DND-41 (cell line): Measurements from ENCODE around the gene NTMT1.

Source experiments
- ATAC-seq: fragments of 200-7000 bp; cut with Tn5 transposase; 3 replicates; pipeline ENCODE4 v1.9.1; 2021; ENCODE audit warnings: low read depth; ENCODE audit not compliant: insufficient read depth
- DNase-seq: peaks from one replicate; pipeline ENCODE4 v3.0.0-alpha.2; 2020
- H2AFZ ChIP-seq: 2 replicates; pipeline ENCODE4 v1.6.0; 2012; ENCODE audit warnings: low read depth, low read length
- H3K27ac ChIP-seq: 2 replicates; pipeline ENCODE4 v1.5.1; 2012; ENCODE audit warnings: low read length, inconsistent platforms
- H3K27me3 ChIP-seq: fragments of 200-600 bp; sonication (generic); 2 replicates; pipeline ENCODE4 v1.6.0; 2012; ENCODE audit warnings: low read length, mild to moderate bottlenecking, inconsistent platforms; ENCODE audit not compliant: insufficient read depth, poor library complexity
- H3K36me3 ChIP-seq: 2 replicates; pipeline ENCODE4 v1.5.1; 2012; ENCODE audit warnings: low read length, inconsistent platforms; ENCODE audit not compliant: insufficient read depth
- H3K4me1 ChIP-seq: 2 replicates; pipeline ENCODE4 v1.5.1; 2012; ENCODE audit warnings: mild to moderate bottlenecking, low read length; ENCODE audit not compliant: insufficient read depth
- H3K4me2 ChIP-seq: 2 replicates; pipeline ENCODE4 v1.6.0; 2012; ENCODE audit warnings: mild to moderate bottlenecking, moderate library complexity, low read length, inconsistent platforms; ENCODE audit not compliant: insufficient read depth
- H3K4me3 ChIP-seq, 2 experiments: fragments of 200-600 bp in 1 of 2; shearing (Covaris generic) in 1 of 2; 2 replicates each; pipeline ENCODE4 v1.5.1; 2012 to 2016; ENCODE audit warnings: inconsistent platforms in 2 of 2, low read length in 2 of 2, mild to moderate bottlenecking in 2 of 2, low read depth in 1 of 2, moderate library complexity in 1 of 2
- H3K79me2 ChIP-seq: 2 replicates; pipeline ENCODE4 v1.6.0; 2012; ENCODE audit warnings: low read length, inconsistent platforms; ENCODE audit not compliant: insufficient read depth
- H3K9ac ChIP-seq: 2 replicates; pipeline ENCODE4 v1.6.0; 2012; ENCODE audit warnings: low read depth, mild to moderate bottlenecking, inconsistent platforms, low read length, moderate library complexity
- H3K9me3 ChIP-seq: 2 replicates; pipeline ENCODE4 v1.5.1; 2012; ENCODE audit warnings: low read length, moderate library complexity, mild to moderate bottlenecking, inconsistent platforms; ENCODE audit not compliant: insufficient read depth, severe bottlenecking
- H4K20me1 ChIP-seq: 2 replicates; pipeline ENCODE4 v1.6.0; 2012; ENCODE audit warnings: low read length; ENCODE audit not compliant: insufficient read depth
- EZH2 ChIP-seq: IDR thresholded peaks from 3 replicates; pipeline ENCODE4 v1.6.1; 2012; ENCODE audit warnings: borderline replicate concordance, low read depth, mild to moderate bottlenecking, moderate library complexity, low read length, inconsistent platforms; ENCODE audit not compliant: severe bottlenecking
- TF ChIP-seq, protein P1 (sequence below): IDR thresholded peaks from 2 replicates; pipeline ENCODE4 v1.5.1; 2012; ENCODE audit warnings: borderline replicate concordance, low read length, moderate library complexity, mild to moderate bottlenecking; ENCODE audit not compliant: poor library complexity, severe bottlenecking; ENCODE audit errors: extremely low read depth

Gene NTMT1

DNA sequence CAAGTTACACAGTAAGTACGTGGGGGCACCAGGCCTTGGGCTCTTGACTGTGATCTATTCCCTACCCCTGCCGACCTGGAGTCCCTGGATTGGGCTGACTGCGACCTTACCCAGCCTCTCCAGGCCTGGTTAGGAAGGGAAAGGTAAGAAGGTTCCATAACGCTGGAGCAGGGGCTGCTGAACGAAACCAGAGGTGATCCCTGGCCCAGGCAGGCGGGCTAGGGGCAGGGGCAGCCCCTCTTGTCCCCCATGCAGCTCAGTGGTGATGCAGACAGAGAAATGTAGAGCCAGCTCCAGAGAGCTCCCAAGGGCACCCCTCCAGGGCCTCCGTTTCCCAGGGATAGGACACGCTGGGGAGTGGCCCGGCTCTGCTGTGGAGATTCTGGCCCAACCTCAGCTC is 53.6 kb downstream of the NTMT1 start:
- Histone ChIP-seq H2AFZ (no peak overlapping the region), H3K27me3 (peaks cover 3% of the 10 kb centered on the region), H3K36me3 (no peaks in the 10 kb centered on the region), H3K27ac (no peak overlapping the region), H3K9me3 (no peaks in the 10 kb centered on the region), H3K79me2 (no peaks in the 10 kb centered on the region), H3K9ac (no peak overlapping the region), H3K4me3 (no peak overlapping the region), H3K4me1 (no peaks in the 10 kb centered on the region), H3K4me2 (no peak overlapping the region), H4K20me1 (no peaks in the 10 kb centered on the region; the same call in 1 of the 2 replicates)
- DNase-seq: no peak
- TF ChIP-seq, protein P1, sequence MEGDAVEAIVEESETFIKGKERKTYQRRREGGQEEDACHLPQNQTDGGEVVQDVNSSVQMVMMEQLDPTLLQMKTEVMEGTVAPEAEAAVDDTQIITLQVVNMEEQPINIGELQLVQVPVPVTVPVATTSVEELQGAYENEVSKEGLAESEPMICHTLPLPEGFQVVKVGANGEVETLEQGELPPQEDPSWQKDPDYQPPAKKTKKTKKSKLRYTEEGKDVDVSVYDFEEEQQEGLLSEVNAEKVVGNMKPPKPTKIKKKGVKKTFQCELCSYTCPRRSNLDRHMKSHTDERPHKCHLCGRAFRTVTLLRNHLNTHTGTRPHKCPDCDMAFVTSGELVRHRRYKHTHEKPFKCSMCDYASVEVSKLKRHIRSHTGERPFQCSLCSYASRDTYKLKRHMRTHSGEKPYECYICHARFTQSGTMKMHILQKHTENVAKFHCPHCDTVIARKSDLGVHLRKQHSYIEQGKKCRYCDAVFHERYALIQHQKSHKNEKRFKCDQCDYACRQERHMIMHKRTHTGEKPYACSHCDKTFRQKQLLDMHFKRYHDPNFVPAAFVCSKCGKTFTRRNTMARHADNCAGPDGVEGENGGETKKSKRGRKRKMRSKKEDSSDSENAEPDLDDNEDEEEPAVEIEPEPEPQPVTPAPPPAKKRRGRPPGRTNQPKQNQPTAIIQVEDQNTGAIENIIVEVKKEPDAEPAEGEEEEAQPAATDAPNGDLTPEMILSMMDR: no peak
- TF ChIP-seq EZH2: no peak
- no peak for ATAC-seq

DNA sequence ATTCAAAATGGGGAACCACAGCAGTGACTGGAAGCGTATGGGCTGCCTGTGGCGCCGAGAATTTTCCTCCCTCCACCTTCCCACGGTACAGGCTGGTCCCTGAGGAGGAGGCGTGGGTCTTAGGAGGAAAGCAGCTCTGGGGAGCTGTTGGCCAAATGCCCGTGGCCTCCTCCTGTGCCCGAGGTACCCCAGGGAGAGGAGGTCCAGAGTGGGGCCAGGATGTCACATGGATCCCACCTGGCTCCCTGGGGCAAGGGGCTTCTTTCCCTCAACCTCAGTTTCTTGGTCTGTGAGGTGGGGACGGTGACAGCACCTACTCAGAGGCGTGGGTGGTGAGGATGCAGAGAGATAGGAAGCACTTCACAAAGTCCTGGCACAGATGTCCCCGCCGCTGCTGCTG is 56.0 kb downstream of the NTMT1 start:
- H4K20me1 ChIP-seq: no peaks in the 10 kb centered on the region
- H3K4me2 ChIP-seq: no peak overlapping the region
- H3K79me2 ChIP-seq: no peaks in the 10 kb centered on the region

DNA sequence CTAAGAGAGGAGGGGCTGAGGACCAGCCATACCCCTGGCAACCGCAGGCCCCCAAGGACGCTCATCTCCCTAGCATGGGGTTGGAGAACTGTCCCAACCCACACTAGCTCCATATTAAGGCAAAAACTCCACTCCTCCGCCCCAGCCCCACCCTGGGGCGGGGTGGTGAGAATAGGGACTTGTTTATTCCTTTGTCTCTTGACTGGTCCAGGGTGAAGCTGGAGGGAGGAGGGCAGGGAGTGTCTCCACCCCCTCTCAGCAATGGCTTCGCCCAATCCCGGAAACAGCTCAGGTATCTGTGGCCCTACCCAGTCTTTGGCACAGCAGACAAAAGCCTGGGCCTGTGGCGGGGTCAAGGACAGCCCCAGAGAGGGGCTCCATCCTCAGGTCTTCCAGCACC is 56.4 kb downstream of the NTMT1 start:
- no peaks in the 10 kb centered on the region for H3K4me1 ChIP-seq
- no peaks in the 10 kb centered on the region for H3K9me3 ChIP-seq
- H3K4me2 ChIP-seq: no peak overlapping the region
- no peak overlapping the region for H3K9ac ChIP-seq
- no peak overlapping the region for H3K4me3 ChIP-seq
- no peak for DNase-seq
- TF ChIP-seq, protein P1: no peak
- no peak for TF ChIP-seq EZH2
- no peaks in the 10 kb centered on the region for H3K36me3 ChIP-seq
- peaks cover 3% of the 10 kb centered on the region for H3K27me3 ChIP-seq
- no peaks in the 10 kb centered on the region for H3K79me2 ChIP-seq
- ATAC-seq: no peak
- H3K27ac ChIP-seq: no peak overlapping the region
- no peaks in the 10 kb centered on the region for H4K20me1 ChIP-seq
- no peak overlapping the region for H2AFZ ChIP-seq

More for the DNA sequence above, 56.0 kb downstream of the NTMT1 start:
- Histone ChIP-seq H2AFZ (no peak overlapping the region), H3K27me3 (peaks cover 3% of the 10 kb centered on the region), H3K4me3 (no peak overlapping the region), H3K36me3 (no peaks in the 10 kb centered on the region), H3K4me1 (no peaks in the 10 kb centered on the region), H3K9ac (no peak overlapping the region), H3K9me3 (no peaks in the 10 kb centered on the region), H3K27ac (no peak overlapping the region)
- TF ChIP-seq EZH2: no peak
- TF ChIP-seq, protein P1: no peak
- ATAC-seq (no peak), DNase-seq (no peak)
